OCI-LY3 (cell line): ENCODE data around the gene PPBP.

ENCODE experiments used
- EZH2phosphoT487 ChIP-seq: fragments of 200-600 bp; shearing (Covaris generic); IDR thresholded peaks from 2 replicates; pipeline ENCODE4 v1.6.1; 2018; ENCODE audit warnings: antibody characterized with exemption, mixed run types, low read depth
- TF ChIP-seq, protein P1 (sequence below): fragments of 200-600, 300-600 bp; sonication (generic); IDR thresholded peaks from 2 replicates; pipeline ENCODE4 v1.5.1; 2014; ENCODE audit warnings: antibody characterized with exemption, low read length, low read depth

DNA sequence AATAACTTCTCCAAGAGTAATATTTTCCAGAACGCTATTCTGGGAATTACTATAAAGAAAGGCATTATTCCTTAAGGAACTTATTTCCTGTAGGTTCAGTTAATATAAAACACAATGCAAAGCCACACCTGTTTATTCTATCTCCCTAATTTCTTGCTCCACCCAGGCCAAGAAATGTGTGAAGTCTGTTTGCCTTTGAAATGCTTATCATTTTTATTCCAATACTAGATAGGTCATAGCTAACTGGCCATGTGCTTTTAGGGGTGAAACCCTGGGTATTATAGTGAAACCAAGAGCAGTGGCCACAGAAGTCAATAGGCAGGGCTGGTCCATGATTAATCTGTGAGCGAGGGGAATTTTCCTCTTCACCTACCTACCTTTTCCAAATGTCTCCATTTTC, 35.7 kb upstream of the PPBP start:
- TF ChIP-seq, protein P1, sequence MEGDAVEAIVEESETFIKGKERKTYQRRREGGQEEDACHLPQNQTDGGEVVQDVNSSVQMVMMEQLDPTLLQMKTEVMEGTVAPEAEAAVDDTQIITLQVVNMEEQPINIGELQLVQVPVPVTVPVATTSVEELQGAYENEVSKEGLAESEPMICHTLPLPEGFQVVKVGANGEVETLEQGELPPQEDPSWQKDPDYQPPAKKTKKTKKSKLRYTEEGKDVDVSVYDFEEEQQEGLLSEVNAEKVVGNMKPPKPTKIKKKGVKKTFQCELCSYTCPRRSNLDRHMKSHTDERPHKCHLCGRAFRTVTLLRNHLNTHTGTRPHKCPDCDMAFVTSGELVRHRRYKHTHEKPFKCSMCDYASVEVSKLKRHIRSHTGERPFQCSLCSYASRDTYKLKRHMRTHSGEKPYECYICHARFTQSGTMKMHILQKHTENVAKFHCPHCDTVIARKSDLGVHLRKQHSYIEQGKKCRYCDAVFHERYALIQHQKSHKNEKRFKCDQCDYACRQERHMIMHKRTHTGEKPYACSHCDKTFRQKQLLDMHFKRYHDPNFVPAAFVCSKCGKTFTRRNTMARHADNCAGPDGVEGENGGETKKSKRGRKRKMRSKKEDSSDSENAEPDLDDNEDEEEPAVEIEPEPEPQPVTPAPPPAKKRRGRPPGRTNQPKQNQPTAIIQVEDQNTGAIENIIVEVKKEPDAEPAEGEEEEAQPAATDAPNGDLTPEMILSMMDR = no peak
- no peak for TF ChIP-seq EZH2phosphoT487
